HEK293 (cell line): ENCODE data around the gene QARS1.

Experiments used
- GLI4 ChIP-seq: fragments of 450-650 bp; formaldehyde crosslinking; IDR thresholded peaks from 2 replicates; pipeline ENCODE4 v1.5.1; 2016; ENCODE audit warnings: missing biosample characterization, missing genetic modification characterization
- KLF16 ChIP-seq: fragments of 450-650 bp; formaldehyde crosslinking; IDR thresholded peaks from 2 replicates; pipeline ENCODE4 v1.5.1; 2017; ENCODE audit warnings: missing biosample characterization, missing genetic modification characterization
- KLF17 ChIP-seq: fragments of 450-650 bp; formaldehyde crosslinking; IDR thresholded peaks from 2 replicates; pipeline ENCODE4 v1.5.1; 2016; ENCODE audit warnings: missing biosample characterization, missing genetic modification characterization
- MZF1 ChIP-seq: fragments of 450-650 bp; formaldehyde crosslinking; IDR thresholded peaks from 2 replicates; pipeline ENCODE4 v1.5.1; 2017; ENCODE audit warnings: missing biosample characterization, missing genetic modification characterization, borderline replicate concordance
- PRDM1 ChIP-seq: fragments of 450-650 bp; formaldehyde crosslinking; IDR thresholded peaks from 2 replicates; pipeline ENCODE4; 2016; ENCODE audit warnings: missing biosample characterization, missing genetic modification characterization
- REST ChIP-seq: fragments of 450-650 bp; formaldehyde crosslinking; IDR thresholded peaks from 2 replicates; pipeline ENCODE4 v1.5.1; 2016; ENCODE audit warnings: missing biosample characterization, missing genetic modification characterization
- SALL2 ChIP-seq: fragments of 450-650 bp; formaldehyde crosslinking; IDR thresholded peaks from 2 replicates; pipeline ENCODE4 v1.5.0; 2017; ENCODE audit warnings: missing biosample characterization, mild to moderate bottlenecking, missing genetic modification characterization, borderline replicate concordance
- ZBTB26 ChIP-seq: fragments of 450-650 bp; formaldehyde crosslinking; optimal IDR thresholded peaks from 2 replicates; pipeline ENCODE3; 2016; ENCODE audit warnings: missing biosample characterization, mild to moderate bottlenecking, missing genetic modification characterization
- ZFP41 ChIP-seq: fragments of 450-650 bp; formaldehyde crosslinking; IDR thresholded peaks from 2 replicates; pipeline ENCODE4 v1.5.1; 2016; ENCODE audit warnings: missing biosample characterization, missing genetic modification characterization, borderline replicate concordance
- ZNF169 ChIP-seq: fragments of 450-650 bp; formaldehyde crosslinking; IDR thresholded peaks from 2 replicates; pipeline ENCODE4 v1.5.1; 2016; ENCODE audit warnings: missing biosample characterization, missing genetic modification characterization
- ZNF26 ChIP-seq: fragments of 450-650 bp; formaldehyde crosslinking; IDR thresholded peaks from 2 replicates; pipeline ENCODE4 v1.5.1; 2016; ENCODE audit warnings: missing biosample characterization, missing genetic modification characterization
- ZNF274 ChIP-seq, 2 experiments: fragments of 200-500 bp in 1 of 2; fragments of 450-650 bp in 1 of 2; sonication (Bioruptor generic) in 1 of 2; formaldehyde crosslinking in 1 of 2; IDR thresholded peaks; 2 replicates each; pipeline versions ENCODE4 v1.5.1 to v1.6.1; 2014 to 2016; ENCODE audit warnings: borderline replicate concordance in 1 of 2, inconsistent platforms in 1 of 2, low read length in 1 of 2, missing biosample characterization in 1 of 2, missing genetic modification characterization in 1 of 2
- ZNF280C ChIP-seq: fragments of 450-650 bp; formaldehyde crosslinking; IDR thresholded peaks from 2 replicates; pipeline ENCODE4 v1.5.1; 2016; ENCODE audit warnings: missing biosample characterization, missing genetic modification characterization
- ZNF280D ChIP-seq: fragments of 450-650 bp; formaldehyde crosslinking; IDR thresholded peaks from 2 replicates; pipeline ENCODE4 v1.5.1; 2016; ENCODE audit warnings: missing biosample characterization, missing genetic modification characterization
- ZNF404 ChIP-seq: fragments of 450-650 bp; formaldehyde crosslinking; IDR thresholded peaks from 2 replicates; pipeline ENCODE4 v1.5.1; 2017; ENCODE audit warnings: missing biosample characterization, missing genetic modification characterization
- ZNF423 ChIP-seq: fragments of 450-650 bp; formaldehyde crosslinking; IDR thresholded peaks from 2 replicates; pipeline ENCODE4 v1.5.1; 2016; ENCODE audit warnings: missing biosample characterization, missing genetic modification characterization
- ZNF529 ChIP-seq: fragments of 450-650 bp; formaldehyde crosslinking; IDR thresholded peaks from 2 replicates; pipeline ENCODE4 v1.5.1; 2017; ENCODE audit warnings: missing genetic modification characterization, missing biosample characterization; ENCODE audit not compliant: insufficient replicate concordance
- ZNF548 ChIP-seq: fragments of 450-650 bp; formaldehyde crosslinking; IDR thresholded peaks from 2 replicates; pipeline ENCODE4 v1.5.1; 2016; ENCODE audit warnings: missing biosample characterization, missing genetic modification characterization
- ZNF549 ChIP-seq: fragments of 450-650 bp; IDR thresholded peaks from 2 replicates; pipeline ENCODE4 v1.5.1; 2018; ENCODE audit warnings: missing biosample characterization, missing genetic modification characterization, mild to moderate bottlenecking, inconsistent platforms, moderate library complexity
- ZNF776 ChIP-seq: fragments of 450-650 bp; formaldehyde crosslinking; IDR thresholded peaks from 2 replicates; pipeline ENCODE4 v1.5.0; 2017; ENCODE audit warnings: missing biosample characterization, missing genetic modification characterization, borderline replicate concordance
- ZNF785 ChIP-seq: fragments of 450-650 bp; formaldehyde crosslinking; IDR thresholded peaks from 2 replicates; pipeline ENCODE4 v1.5.1; 2016; ENCODE audit warnings: missing biosample characterization, missing genetic modification characterization
- ZXDB ChIP-seq: fragments of 450-650 bp; formaldehyde crosslinking; IDR thresholded peaks from 2 replicates; pipeline ENCODE4 v1.5.1; 2016; ENCODE audit warnings: missing biosample characterization, missing genetic modification characterization

Gene QARS1

GRCh38 chr3:49093853-49094767, 10.4 kb downstream of the QARS1 start, which contains the start of gene QRICH1 (continued):
- TF ChIP-seq ZNF169 (tag by site-specific recombination) (no peak), ZNF549 (no peak), ZNF280C (tag by site-specific recombination) (no peak), REST (no peak), ZNF776 (tag by site-specific recombination) (no peak), KLF16 (peak; percentile 58), MZF1 (tag by site-specific recombination) (no peak), ZNF423 (tag by site-specific recombination) (no peak), ZNF785 (tag by site-specific recombination) (no peak), ZNF274 (IDR thresholded peaks at IDR 0.05; ENCODE audit: low read length) (no peak), ZNF274 (tag by site-specific recombination; IDR thresholded peaks at IDR 0.05; ENCODE audit: borderline replicate concordance) (no peak), ZNF548 (tag by site-specific recombination) (no peak), ZXDB (tag by site-specific recombination) (peak; percentile 69; the same call in 1 of the 2 replicates), PRDM1 (tag by site-specific recombination) (no peak), SALL2 (tag by site-specific recombination) (no peak), ZNF26 (tag by site-specific recombination) (no peak), KLF17 (peak; percentile 61), ZNF529 (no peak), ZBTB26 (peak; percentile 56), GLI4 (tag by site-specific recombination) (no peak), ZNF280D (tag by site-specific recombination) (no peak), ZNF404 (no peak), ZFP41 (tag by site-specific recombination) (no peak)
